WTC11 (cell line): ENCODE results near the gene GMIP. TPM values are rescaled to one million over a fixed set of nuclear protein-coding genes. Genes with fewer than 3 reads are reported as not detected.
"Not testable (repeated sequence)": the region's sequence is repeated elsewhere in the genome, so short reads cannot be mapped to it uniquely, and the experiment has no call there.

Experiments
- ATAC-seq: fragments of 200-7000 bp; cut with Tn5 transposase; 2 replicates; pipeline ENCODE4 v1.10.0; 2021; ENCODE audit warnings: mild to moderate bottlenecking, moderate library complexity
- CTCF ChIA-PET: fragments of 300-600 bp; sonication (Branson Sonifier 250); formaldehyde crosslinking; loops from one replicate; lab custom pipeline; 2021; ENCODE audit warnings: antibody characterized with exemption; lab: Charles Lee
- POLR2A ChIA-PET: fragments of 350-600 bp; sonication (Branson Sonifier 250); formaldehyde crosslinking; loops from one replicate; lab custom pipeline; 2021; ENCODE audit warnings: antibody characterized with exemption; lab: Charles Lee
- DNase-seq: peaks from one replicate; pipeline ENCODE4 v3.0.0; 2021; ENCODE audit warnings: low spot score
- H3K27ac Mint-ChIP-seq: 2 replicates; pipeline ENCODE4 v1.8.0; 2021; ENCODE audit warnings: mixed read lengths
- H3K27me3 Mint-ChIP-seq: 2 replicates; pipeline ENCODE4 v1.8.0; 2021; ENCODE audit warnings: low read depth, mild to moderate bottlenecking, moderate library complexity, mixed read lengths
- H3K36me3 Mint-ChIP-seq: 2 replicates; pipeline ENCODE4 v1.8.0; 2021; ENCODE audit warnings: mixed read lengths
- H3K4me1 Mint-ChIP-seq: 2 replicates; pipeline ENCODE4 v1.8.0; 2022; ENCODE audit warnings: mixed read lengths
- H3K4me3 Mint-ChIP-seq: 2 replicates; pipeline ENCODE4 v1.8.0; 2021; ENCODE audit warnings: mild to moderate bottlenecking, moderate library complexity, mixed read lengths
- H3K9me3 Mint-ChIP-seq: 2 replicates; pipeline ENCODE4 v1.8.0; 2021; ENCODE audit warnings: mixed read lengths
- CREB1 ChIP-seq: sonication (generic); formaldehyde crosslinking; IDR thresholded peaks from 2 replicates; pipeline ENCODE4 v1.8.0; 2023; ENCODE audit warnings: mild to moderate bottlenecking, missing genetic modification reagents
- CREM ChIP-seq: sonication (generic); formaldehyde crosslinking; IDR thresholded peaks from 2 replicates; pipeline ENCODE4 v1.8.1; 2022; ENCODE audit warnings: mild to moderate bottlenecking, missing genetic modification reagents, moderate library complexity
- GTF2I ChIP-seq: fragments of 250-450 bp; sonication (Bioruptor Pico); conservative IDR thresholded peaks from 2 replicates; pipeline ENCODE4 v1.4.0; 2021; ENCODE audit warnings: mild to moderate bottlenecking
- HMGA2 ChIP-seq: fragments of 250-450 bp; sonication (Bioruptor Pico); IDR thresholded peaks from 2 replicates; pipeline ENCODE4 v1.4.0; 2021; ENCODE audit warnings: mild to moderate bottlenecking, moderate library complexity
- HMGXB4 ChIP-seq: sonication (generic); formaldehyde crosslinking; IDR thresholded peaks from 2 replicates; pipeline ENCODE4 v1.8.1; 2023; ENCODE audit warnings: mild to moderate bottlenecking, moderate library complexity, missing genetic modification reagents
- OVOL2 ChIP-seq: fragments of 250-450 bp; sonication (Bioruptor Pico); IDR thresholded peaks from 2 replicates; pipeline ENCODE4 v1.9.0; 2021; ENCODE audit warnings: mild to moderate bottlenecking, borderline replicate concordance
- PREB ChIP-seq: sonication (generic); formaldehyde crosslinking; IDR thresholded peaks from 2 replicates; pipeline ENCODE4 v1.8.1; 2022; ENCODE audit warnings: mild to moderate bottlenecking, missing genetic modification reagents, moderate library complexity, borderline replicate concordance
- SOX15 ChIP-seq: fragments of 250-450 bp; sonication (Bioruptor Pico); IDR thresholded peaks from 2 replicates; pipeline ENCODE4 v1.9.0; 2021; ENCODE audit warnings: mild to moderate bottlenecking
- ZBTB21 ChIP-seq: sonication (generic); formaldehyde crosslinking; IDR thresholded peaks from 2 replicates; pipeline ENCODE4 v1.8.1; 2023; ENCODE audit warnings: mild to moderate bottlenecking, missing genetic modification reagents, borderline replicate concordance
- ZMAT4 ChIP-seq: fragments of 250-450 bp; sonication (Bioruptor Pico); IDR thresholded peaks from 2 replicates; pipeline ENCODE4 v1.9.0; 2021; ENCODE audit warnings: mild to moderate bottlenecking
- ZNF263 ChIP-seq: sonication (generic); formaldehyde crosslinking; IDR thresholded peaks from 2 replicates; pipeline ENCODE4 v1.8.1; 2022; ENCODE audit warnings: low read depth, mild to moderate bottlenecking, moderate library complexity, missing genetic modification reagents
- ZNF416 ChIP-seq: fragments of 250-450 bp; sonication (Bioruptor Pico); IDR thresholded peaks from 2 replicates; pipeline ENCODE4 v1.9.0; 2021; ENCODE audit warnings: mild to moderate bottlenecking, inconsistent platforms
- ZNF425 ChIP-seq: fragments of 250-450 bp; sonication (Bioruptor Pico); conservative IDR thresholded peaks from 2 replicates; pipeline ENCODE4 v1.9.0; 2021; ENCODE audit warnings: mild to moderate bottlenecking
- ZNF671 ChIP-seq: fragments of 250-450 bp; sonication (Bioruptor Pico); IDR thresholded peaks from 2 replicates; pipeline ENCODE4 v1.8.0; 2021; ENCODE audit warnings: mild to moderate bottlenecking
- ZSCAN18 ChIP-seq: fragments of 250-450 bp; sonication (Bioruptor Pico); IDR thresholded peaks from 2 replicates; pipeline ENCODE4 v2.1.2; 2022; ENCODE audit warnings: mild to moderate bottlenecking, moderate library complexity
- total RNA-seq: library from RNA; stranded (reverse); gene quantifications from 3 replicates; pipeline ENCODE4 v1.2.3, GENCODE V29; 2021

Gene GMIP
- total RNA-seq, 1 experiment from 2014 or later: 23.0 TPM

GRCh38 chr19:19691683-19692082 lies 48.2 kb upstream of the GMIP start:
- Mint-ChIP-seq H3K4me1 (no peaks in the 10 kb centered on the region), H3K9me3 (no peaks in the 10 kb centered on the region), H3K4me3 (no peak overlapping the region), H3K27ac (no peak overlapping the region), H3K36me3 (no peaks in the 10 kb centered on the region), H3K27me3 (no peaks in the 10 kb centered on the region)
- DNase-seq (no peak), ATAC-seq (no peak)
- ChIA-PET POLR2A (no interaction called here), CTCF (interaction anchor here (0.6 kb wide), 2 partner anchors 157 to 366 kb away, joined by 3 to 4 read pairs; no protein-coding TSS in a partner anchor)
- TF ChIP-seq HMGXB4 (no peak), CREM (CRISPR knock-in tag) (no peak), CREB1 (CRISPR knock-in tag) (no peak), GTF2I (no peak), ZMAT4 (CRISPR knock-in tag) (no peak), SOX15 (CRISPR knock-in tag) (no peak), ZBTB21 (no peak), ZNF671 (CRISPR knock-in tag) (no peak)

GRCh38 chr19:19689023-19689422 lies 45.6 kb upstream of the GMIP start:
- CTCF ChIA-PET, H3K27me3 Mint-ChIP-seq, ATAC-seq, H3K4me3 Mint-ChIP-seq, H3K4me1 Mint-ChIP-seq, H3K9me3 Mint-ChIP-seq, DNase-seq, H3K27ac Mint-ChIP-seq, H3K36me3 Mint-ChIP-seq: not testable (repeated sequence)
- POLR2A ChIA-PET: interaction anchor here (0.6 kb wide), 1 partner anchor 172 kb away, joined by 3 read pairs; no protein-coding TSS in a partner anchor
- peak; percentile 84 for TF ChIP-seq HMGA2 (CRISPR knock-in tag)

GRCh38 chr19:19687090-19687489 lies 43.6 kb upstream of the GMIP start:
- ATAC-seq (0 out of 2 replicates have a peak, but pooled peaks have one; percentile 24), DNase-seq (no peak)
- Mint-ChIP-seq H3K4me3 (no peak overlapping the region), H3K27ac (no peak overlapping the region), H3K27me3 (no peaks in the 10 kb centered on the region), H3K4me1 (no peaks in the 10 kb centered on the region), H3K36me3 (peaks cover 23% of the 10 kb centered on the region), H3K9me3 (peaks cover 9% of the 10 kb centered on the region)
- TF ChIP-seq ZSCAN18 (CRISPR knock-in tag) (no peak), HMGA2 (CRISPR knock-in tag) (peak; percentile 79)
- POLR2A ChIA-PET: no interaction called here
- CTCF ChIA-PET: no interaction called here

GRCh38 chr19:19686580-19686979 lies 43.1 kb upstream of the GMIP start:
- Mint-ChIP-seq H3K36me3 (peaks cover 24% of the 10 kb centered on the region), H3K27ac (no peak overlapping the region; the same call in 1 of the 2 replicates), H3K27me3 (no peaks in the 10 kb centered on the region), H3K4me1 (no peaks in the 10 kb centered on the region), H3K9me3 (peaks cover 9% of the 10 kb centered on the region), H3K4me3 (no peak overlapping the region)
- ChIA-PET POLR2A (no interaction called here), CTCF (interaction anchor here (0.7 kb wide), 1 partner anchor 242 kb away, joined by 3 read pairs; no protein-coding TSS in a partner anchor)
- ATAC-seq (no peak), DNase-seq (no peak)
- TF ChIP-seq ZNF425 (CRISPR knock-in tag) (no peak), ZNF263 (CRISPR knock-in tag) (no peak), ZNF416 (CRISPR knock-in tag) (no peak), OVOL2 (no peak), HMGXB4 (no peak), PREB (CRISPR knock-in tag) (no peak)

- H3K4me3 Mint-ChIP-seq, H3K27ac Mint-ChIP-seq, ATAC-seq, POLR2A ChIA-PET, H3K27me3 Mint-ChIP-seq, DNase-seq, H3K4me1 Mint-ChIP-seq, H3K9me3 Mint-ChIP-seq: not testable (repeated sequence)
- H3K36me3 Mint-ChIP-seq: peaks cover 28% of the 10 kb centered on the region
- CTCF ChIA-PET: interaction anchor here (0.7 kb wide), 1 partner anchor 242 kb away, joined by 3 read pairs; no protein-coding TSS in a partner anchor
Observed at GRCh38 chr19:19686119-19686518, 42.7 kb upstream of the GMIP start.
